Mucosa of rectum (tissue), 2 donors: ENCODE results near the gene PPP2R3B.
"Not testable (repeated sequence)": the region's sequence is repeated elsewhere in the genome, so short reads cannot be mapped to it uniquely, and the experiment has no call there.

Experiments used
- H3K27ac ChIP-seq, 2 donors: one replicate each; pipeline ENCODE4 v1.7.0; 2013; ENCODE audit warnings: inconsistent platforms in 2 of 2, low read depth in 2 of 2, low read length in 2 of 2
- H3K27me3 ChIP-seq, 2 donors: one replicate each; pipeline ENCODE4 v1.7.0; 2013; ENCODE audit warnings: low read length in 2 of 2; ENCODE audit not compliant: control insufficient read depth in 2 of 2, insufficient read depth in 2 of 2
- H3K36me3 ChIP-seq, 2 donors: one replicate each; pipeline ENCODE4 v1.7.0; 2013; ENCODE audit warnings: low read length in 2 of 2; ENCODE audit not compliant: control insufficient read depth in 2 of 2, insufficient read depth in 2 of 2
- H3K4me1 ChIP-seq, 2 donors: one replicate each; pipeline ENCODE4 v1.7.0; 2013; ENCODE audit warnings: low read length in 2 of 2, mild to moderate bottlenecking in 1 of 2; ENCODE audit not compliant: control insufficient read depth in 2 of 2, insufficient read depth in 2 of 2
- H3K4me3 ChIP-seq, 2 donors: one replicate each; pipeline ENCODE4 v1.7.0; 2013; ENCODE audit warnings: low read length in 2 of 2
- H3K9ac ChIP-seq, 2 donors: one replicate each; pipeline ENCODE4 v1.7.0; 2013; ENCODE audit warnings: low read length in 2 of 2, low read depth in 1 of 2, mild to moderate bottlenecking in 1 of 2
- H3K9me3 ChIP-seq, 2 donors: one replicate each; pipeline ENCODE4 v1.7.0; 2013; ENCODE audit warnings: low read length in 2 of 2; ENCODE audit not compliant: control insufficient read depth in 2 of 2
- donor health status: healthy.
- donor health status: Normal muscosa, but diverticular disease.

Gene PPP2R3B

DNA sequence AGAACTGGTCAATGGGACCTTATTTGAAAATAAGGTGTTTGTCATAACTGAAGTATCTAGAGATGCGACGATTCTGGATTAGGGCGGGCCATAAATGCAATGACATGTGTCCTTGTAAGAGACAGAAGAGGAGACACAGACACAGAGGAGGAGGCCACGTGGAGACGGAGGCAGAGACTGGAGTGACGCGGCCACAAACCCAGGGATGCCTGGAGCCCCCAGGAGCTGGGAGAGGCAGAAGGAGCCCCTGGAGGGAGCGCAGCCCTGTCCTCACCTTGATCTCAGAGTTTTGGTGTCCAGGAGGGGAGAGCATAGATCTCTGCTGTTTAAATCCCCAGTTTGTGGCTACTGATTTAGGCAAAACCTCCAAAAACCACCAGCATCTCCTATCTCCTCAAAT lies 73.2 kb downstream of the PPP2R3B start:
- H3K4me1 ChIP-seq = peaks cover 0 to 2% of the 10 kb centered on the region in 2 donors
- H3K36me3 ChIP-seq = peaks cover 48 to 52% of the 10 kb centered on the region in 2 donors
- H3K9ac ChIP-seq = no peak overlapping the region
- H3K4me3 ChIP-seq = no peak overlapping the region
- no peaks in the 10 kb centered on the region for H3K27me3 ChIP-seq
- H3K9me3 ChIP-seq = no peaks in the 10 kb centered on the region
- H3K27ac ChIP-seq = no peak overlapping the region

GRCh38 chrX:312621-313331 lies 73.9 kb downstream of the PPP2R3B start:
- Histone ChIP-seq H3K9ac (no peak overlapping the region), H3K9me3 (no peaks in the 10 kb centered on the region), H3K27me3 (no peaks in the 10 kb centered on the region), H3K4me3 (no peak overlapping the region), H3K4me1 (peaks cover 0 to under 1% of the 10 kb centered on the region in 2 donors), H3K36me3 (peaks cover 52 to 55% of the 10 kb centered on the region in 2 donors), H3K27ac (no peak overlapping the region)

DNA sequence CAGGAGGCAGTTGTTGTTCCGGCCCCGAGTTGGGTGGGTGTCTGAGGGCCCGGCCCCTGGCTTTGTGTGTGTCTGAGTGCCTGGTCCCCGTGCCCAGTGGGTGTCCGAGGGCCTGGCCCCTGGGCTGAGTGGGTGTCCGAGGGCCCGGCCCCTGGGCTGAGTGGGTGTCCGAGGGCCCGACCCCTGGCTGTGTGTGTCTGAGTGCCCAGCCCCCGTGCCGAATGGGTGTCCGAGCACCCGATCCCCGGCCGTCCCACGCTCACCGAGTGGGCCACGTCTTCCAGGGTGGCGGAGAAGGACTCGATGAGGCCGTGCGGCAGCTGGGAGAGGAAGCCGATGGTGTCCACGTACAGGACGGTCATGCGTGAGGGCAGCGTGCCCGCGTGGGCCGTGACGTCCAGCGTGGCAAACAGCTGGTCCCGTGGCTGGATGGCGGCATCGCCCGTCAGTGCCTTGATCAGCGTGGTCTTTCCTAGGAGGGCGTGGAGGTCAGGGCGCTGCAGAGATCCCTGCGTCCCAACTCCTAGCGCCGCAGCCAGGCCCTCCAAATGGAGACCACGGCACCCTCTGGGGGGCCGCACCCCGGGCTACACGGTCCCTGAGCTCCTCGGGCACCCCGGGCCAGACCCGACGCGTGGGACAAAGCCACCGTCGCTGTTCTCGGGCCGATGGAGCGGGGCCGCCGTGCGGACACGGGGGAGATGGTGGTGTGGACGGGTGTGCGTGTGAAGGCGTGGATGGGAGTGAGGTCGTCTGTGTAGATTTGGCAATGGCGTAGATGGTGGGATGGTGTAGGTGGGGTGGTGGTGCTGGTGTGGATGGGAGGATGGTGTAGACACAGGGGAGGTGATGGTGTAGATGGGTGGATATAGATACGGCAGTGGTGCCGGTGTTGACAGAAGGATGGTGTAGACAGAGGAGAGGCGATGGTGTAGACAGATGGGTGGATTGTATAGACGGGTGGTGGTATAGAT lies 75.3 kb downstream of the PPP2R3B start:
- Histone ChIP-seq H3K9ac (no peak overlapping the region), H3K27ac (no peak overlapping the region), H3K4me3 (no peak overlapping the region), H3K27me3 (no peaks in the 10 kb centered on the region), H3K4me1 (no peaks in the 10 kb centered on the region), H3K9me3 (no peaks in the 10 kb centered on the region), H3K36me3 (peaks cover 63% of the 10 kb centered on the region in 2 donors)

- Histone ChIP-seq H3K27ac (no peak overlapping the region), H3K4me3 (no peak overlapping the region), H3K9me3 (no peaks in the 10 kb centered on the region), H3K4me1 (no peaks in the 10 kb centered on the region), H3K9ac (no peak overlapping the region), H3K27me3 (no peaks in the 10 kb centered on the region), H3K36me3 (peaks cover 65 to 66% of the 10 kb centered on the region in 2 donors)
These were observed 76.0 kb downstream of the PPP2R3B start for GRCh38 chrX:310621-311155.

DNA sequence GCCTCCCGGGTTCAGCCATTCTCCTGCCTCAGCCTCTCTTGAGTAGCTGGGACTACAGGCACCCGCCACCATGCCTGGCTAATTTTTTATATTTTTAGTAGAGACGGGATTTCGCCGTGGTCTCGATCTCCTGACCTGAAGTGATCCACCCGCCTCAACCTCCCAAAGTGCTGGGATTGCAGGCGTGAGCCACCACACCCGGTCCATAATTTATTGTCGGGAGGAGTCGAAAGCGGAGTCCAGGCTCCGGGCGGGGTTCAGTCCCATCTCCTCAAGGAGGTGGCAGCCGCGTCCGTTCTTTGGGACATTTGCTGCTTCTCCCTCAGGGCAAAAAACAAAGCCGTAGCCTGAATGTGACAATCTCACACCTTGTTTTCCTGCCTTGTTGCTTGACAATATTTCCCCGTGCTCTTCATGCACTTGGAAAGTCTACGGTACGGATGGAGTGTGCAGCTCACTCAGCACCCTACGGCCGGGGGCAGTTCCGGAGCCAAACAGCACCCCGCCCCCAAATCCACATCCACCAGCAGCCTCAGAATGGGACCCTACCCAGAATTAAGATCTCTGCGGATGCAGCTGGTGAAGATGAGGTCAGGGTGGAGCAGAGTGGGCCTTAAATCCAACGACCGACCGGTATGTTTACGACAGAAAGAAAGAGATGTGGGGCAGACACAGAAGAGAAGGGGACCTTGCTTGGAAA lies 77.7 kb downstream of the PPP2R3B start:
- Histone ChIP-seq H3K9ac (no peak overlapping the region), H3K4me3 (no peak overlapping the region), H3K36me3 (peaks cover 58 to 63% of the 10 kb centered on the region in 2 donors), H3K9me3 (no peaks in the 10 kb centered on the region), H3K27ac (no peak overlapping the region), H3K4me1 (no peaks in the 10 kb centered on the region), H3K27me3 (no peaks in the 10 kb centered on the region)

DNA sequence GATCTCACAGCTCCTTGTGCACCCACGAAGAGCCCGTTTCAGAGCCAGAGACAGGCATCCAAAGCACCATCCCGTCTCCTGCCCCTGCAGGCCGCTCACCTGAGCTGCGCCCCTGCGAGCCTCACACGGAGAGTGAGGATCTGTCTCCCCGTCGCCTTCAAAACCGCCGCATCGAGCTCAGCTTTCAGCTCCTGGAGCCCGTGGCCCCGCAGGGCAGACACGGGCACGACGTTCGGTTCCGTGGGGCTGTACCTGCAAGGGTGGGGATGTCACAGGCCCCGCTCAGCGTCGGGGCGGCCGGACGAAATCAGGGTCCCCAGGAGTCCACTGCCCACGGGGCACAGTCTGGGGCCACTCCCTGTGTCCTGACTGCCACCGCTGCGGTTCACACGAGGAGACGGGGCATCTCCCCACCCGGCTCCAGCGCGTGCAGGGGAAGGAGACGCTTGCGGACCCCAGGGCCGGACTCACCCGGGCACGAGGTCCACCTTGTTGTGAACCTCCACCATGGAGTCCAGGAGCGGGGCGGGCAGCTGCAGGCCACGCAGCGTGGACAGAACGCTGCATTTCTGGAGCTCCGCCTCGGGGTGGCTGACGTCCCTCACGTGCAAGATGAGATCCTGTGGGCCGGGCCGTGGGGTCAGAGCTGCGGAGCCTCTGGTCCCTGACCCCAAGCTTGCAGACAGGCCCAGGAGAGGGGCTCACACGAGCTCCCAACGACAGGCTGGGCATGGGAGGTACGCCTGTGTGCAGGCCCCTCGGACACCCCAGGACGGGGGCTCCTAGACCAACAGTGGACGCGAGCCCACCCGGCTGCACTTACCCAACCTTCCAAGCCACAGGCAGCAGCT lies 79.2 kb downstream of the PPP2R3B start:
- H3K27me3 ChIP-seq = no peaks in the 10 kb centered on the region
- no peak overlapping the region for H3K27ac ChIP-seq
- no peak overlapping the region for H3K4me3 ChIP-seq
- no peak overlapping the region for H3K9ac ChIP-seq
- H3K36me3 ChIP-seq = peaks cover 48 to 52% of the 10 kb centered on the region in 2 donors
- no peaks in the 10 kb centered on the region for H3K9me3 ChIP-seq
- no peaks in the 10 kb centered on the region for H3K4me1 ChIP-seq

DNA sequence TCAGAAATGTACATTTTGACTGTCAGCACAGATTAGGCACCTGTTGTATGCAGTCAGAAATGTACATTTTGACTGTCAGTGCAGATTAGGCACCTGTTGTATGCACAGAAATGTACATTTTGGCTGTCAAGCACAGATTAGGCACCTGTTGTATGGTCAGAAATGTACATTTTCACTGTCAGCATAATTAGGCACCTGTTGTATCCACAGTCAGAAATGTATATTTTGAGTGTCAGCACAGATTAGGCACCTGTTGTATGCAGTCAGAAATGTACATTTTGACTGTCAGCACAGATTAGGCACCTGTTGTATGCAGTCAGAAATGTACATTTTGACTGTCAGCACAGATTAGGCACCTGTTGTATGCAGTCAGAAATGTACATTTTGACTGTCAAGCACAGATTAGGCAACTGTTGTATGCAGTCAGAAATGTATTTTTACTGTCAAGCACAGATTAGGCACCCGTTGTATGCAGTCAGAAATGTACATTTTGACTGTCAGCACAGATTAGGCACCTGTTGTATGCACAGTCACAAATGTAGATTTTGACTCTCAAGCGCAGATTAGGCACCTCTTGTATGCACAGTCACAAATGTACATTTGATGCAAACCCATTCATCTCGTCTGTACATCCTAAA lies 80.0 kb downstream of the PPP2R3B start:
- H3K27ac ChIP-seq, H3K27me3 ChIP-seq: not testable (repeated sequence)
- H3K36me3 ChIP-seq = peaks cover 40 to 46% of the 10 kb centered on the region in 2 donors

DNA sequence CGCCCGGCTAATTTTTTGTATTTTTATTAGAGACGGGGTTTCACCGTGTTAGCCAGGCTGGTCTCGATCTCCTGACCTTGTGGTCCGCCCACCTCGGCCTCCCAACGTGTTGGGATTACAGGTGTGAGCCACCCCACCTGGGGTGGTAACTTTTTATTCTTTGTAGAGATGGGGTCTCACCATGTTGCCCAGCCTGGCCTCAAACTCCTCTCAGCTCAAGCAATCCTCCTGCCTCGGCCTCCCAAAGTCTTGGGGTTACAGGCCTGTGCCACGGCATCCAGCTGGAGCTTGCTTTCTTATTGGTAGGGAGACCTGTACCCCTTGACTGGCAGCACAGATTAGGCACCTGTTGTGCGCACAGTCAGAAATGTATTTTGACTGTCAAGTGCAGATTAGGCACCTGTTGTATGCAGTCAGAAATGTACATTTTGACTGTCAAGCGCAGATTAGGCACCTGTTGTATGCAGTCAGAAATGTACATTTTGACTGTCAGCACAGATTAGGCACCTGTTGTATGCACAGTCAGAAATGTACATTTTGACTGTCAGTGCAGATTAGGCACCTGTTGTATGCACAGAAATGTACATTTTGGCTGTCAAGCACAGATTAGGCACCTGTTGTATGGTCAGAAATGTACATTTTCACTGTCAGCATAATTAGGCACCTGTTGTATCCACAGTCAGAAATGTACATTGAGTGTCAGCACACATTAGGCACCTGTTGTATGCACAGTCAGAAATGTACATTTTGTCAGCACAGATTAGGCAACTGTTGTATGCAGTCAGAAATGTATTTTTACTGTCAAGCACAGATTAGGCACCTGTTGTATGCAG lies 80.7 kb downstream of the PPP2R3B start:
- H3K9ac ChIP-seq, H3K27ac ChIP-seq, H3K9me3 ChIP-seq, H3K4me3 ChIP-seq, H3K4me1 ChIP-seq, H3K27me3 ChIP-seq: not testable (repeated sequence)
- peaks cover 34 to 46% of the 10 kb centered on the region in 2 donors for H3K36me3 ChIP-seq

More for the DNA sequence above, 80.0 kb downstream of the PPP2R3B start:
- not testable (repeated sequence) for H3K9me3 ChIP-seq, H3K9ac ChIP-seq, H3K4me3 ChIP-seq, H3K4me1 ChIP-seq
